GM23248 (cell line): Measurements from ENCODE around the gene UFSP1.

ENCODE experiments used
- EZH2 ChIP-seq: fragments of 200-600 bp; sonication (generic); IDR thresholded peaks from 2 replicates; pipeline ENCODE4 v1.6.1; 2018; ENCODE audit warnings: antibody characterized with exemption, mild to moderate bottlenecking; ENCODE audit not compliant: insufficient read depth, poor library complexity, severe bottlenecking
- EZH2phosphoT487 ChIP-seq: fragments of 200-600 bp; sonication (generic); IDR thresholded peaks from 2 replicates; pipeline ENCODE4 v1.6.1; 2018; ENCODE audit warnings: antibody characterized with exemption, moderate library complexity, mild to moderate bottlenecking, low read depth; ENCODE audit not compliant: insufficient read depth

- TF ChIP-seq EZH2 (no peak), EZH2phosphoT487 (no peak)
Measured at GRCh38 chr7:100888988-100889750, at the start of gene UFSP1.
